ELR (cell line): ENCODE measurements around the gene ZNF211.

ENCODE experiments used
- DNase-seq: peaks from one replicate; pipeline ENCODE4 v3.0.0-alpha.2; 2015; ENCODE audit warnings: low read depth

ZNF211 gene

GRCh38 chr19:57656346-57656745 lies 23.4 kb downstream of the ZNF211 start:
- no peak for DNase-seq

- peak; percentile 66 for DNase-seq
Observed at GRCh38 chr19:57664269-57665127, 31.5 kb downstream of the ZNF211 start.

- DNase-seq: no peak
Observed at GRCh38 chr19:57665261-57665806, 32.4 kb downstream of the ZNF211 start.

- no peak for DNase-seq
Observed at GRCh38 chr19:57667228-57667627, 34.3 kb downstream of the ZNF211 start.

- DNase-seq: no peak
Observed at GRCh38 chr19:57668635-57669034, 35.7 kb downstream of the ZNF211 start, which contains the start of gene ZSCAN4. ZSCAN4 (plus strand) TSS chr19:57668935; CDS start chr19:57676146, 7,211 bp downstream.

- no peak for DNase-seq
Observed at GRCh38 chr19:57671124-57671895, 38.3 kb downstream of the ZNF211 start.

GRCh38 chr19:57672466-57672865 lies 39.5 kb downstream of the ZNF211 start:
- no peak for DNase-seq

- no peak for DNase-seq
Observed at GRCh38 chr19:57675881-57676280, 42.9 kb downstream of the ZNF211 start.

- no peak for DNase-seq
Observed at GRCh38 chr19:57682226-57682766, 49.3 kb downstream of the ZNF211 start.

- no peak for DNase-seq
Observed at GRCh38 chr19:57686727-57687126, 53.8 kb downstream of the ZNF211 start.

- DNase-seq: no peak
Observed at GRCh38 chr19:57687363-57688010, 54.5 kb downstream of the ZNF211 start.

- no peak for DNase-seq
Observed at GRCh38 chr19:57688011-57688763, 55.2 kb downstream of the ZNF211 start.

- DNase-seq: no peak
Observed at GRCh38 chr19:57689750-57690149, 56.8 kb downstream of the ZNF211 start.
